Kidney epithelial cell (primary cell): ENCODE results near the gene CKS2. TPM values are rescaled to one million over a fixed set of nuclear protein-coding genes. Genes with fewer than 3 reads are reported as not detected.

Experiments used
- DNase-seq: peaks from one replicate; pipeline ENCODE4 v3.0.0-alpha.2; 2010; ENCODE audit warnings: low read depth
- H3K27me3 ChIP-seq: 2 replicates; pipeline ENCODE4 v1.6.0; 2011; ENCODE audit warnings: low read length; ENCODE audit not compliant: control insufficient read depth, insufficient read depth
- H3K36me3 ChIP-seq: 2 replicates; pipeline ENCODE4 v1.5.1; 2011; ENCODE audit warnings: low read length; ENCODE audit not compliant: control insufficient read depth, insufficient read depth
- H3K4me3 ChIP-seq: 2 replicates; pipeline ENCODE4 v1.5.1; 2011; ENCODE audit warnings: low read depth, mild to moderate bottlenecking, control low read depth, low read length
- total RNA-seq: library from RNA; depleted of rRNA; stranded (reverse); fragments of >200 nt; gene quantifications from 2 replicates; pipeline ENCODE4 v1.2.3, GENCODE V29; 2015
- TF ChIP-seq, protein P1 (sequence below): IDR thresholded peaks from 2 replicates; pipeline ENCODE4 v1.5.1; 2011; ENCODE audit warnings: mild to moderate bottlenecking, moderate library complexity, low read length, control low read depth, inconsistent platforms; ENCODE audit not compliant: insufficient read depth, poor library complexity, severe bottlenecking

The CKS2 gene
- total RNA-seq, 1 donor from 2014 or later: 57.7 TPM

DNA sequence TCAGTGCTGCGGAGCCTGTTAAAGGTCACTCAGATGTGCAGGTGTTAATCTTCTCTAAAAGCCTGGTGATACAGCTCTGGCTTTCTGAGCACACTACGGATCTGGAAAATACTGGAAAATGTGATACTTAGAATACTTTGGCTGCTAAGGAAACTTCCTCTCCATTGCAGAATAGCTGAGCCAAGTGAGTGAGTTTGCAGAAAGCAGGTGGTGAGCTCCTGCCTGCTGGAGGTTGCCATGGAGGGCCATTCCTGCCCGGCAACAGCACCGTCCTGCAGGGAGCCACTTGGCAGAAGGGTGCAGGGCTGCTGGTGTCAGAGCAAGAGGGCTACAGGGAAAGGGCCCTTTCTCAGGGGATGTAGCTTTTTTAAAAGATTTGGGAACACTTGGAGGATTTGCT, 48.0 kb downstream of the CKS2 start:
- DNase-seq: no peak
- no peaks in the 10 kb centered on the region for H3K36me3 ChIP-seq
- no peaks in the 10 kb centered on the region for H3K27me3 ChIP-seq
- H3K4me3 ChIP-seq: no peak overlapping the region
- TF ChIP-seq, protein P1, sequence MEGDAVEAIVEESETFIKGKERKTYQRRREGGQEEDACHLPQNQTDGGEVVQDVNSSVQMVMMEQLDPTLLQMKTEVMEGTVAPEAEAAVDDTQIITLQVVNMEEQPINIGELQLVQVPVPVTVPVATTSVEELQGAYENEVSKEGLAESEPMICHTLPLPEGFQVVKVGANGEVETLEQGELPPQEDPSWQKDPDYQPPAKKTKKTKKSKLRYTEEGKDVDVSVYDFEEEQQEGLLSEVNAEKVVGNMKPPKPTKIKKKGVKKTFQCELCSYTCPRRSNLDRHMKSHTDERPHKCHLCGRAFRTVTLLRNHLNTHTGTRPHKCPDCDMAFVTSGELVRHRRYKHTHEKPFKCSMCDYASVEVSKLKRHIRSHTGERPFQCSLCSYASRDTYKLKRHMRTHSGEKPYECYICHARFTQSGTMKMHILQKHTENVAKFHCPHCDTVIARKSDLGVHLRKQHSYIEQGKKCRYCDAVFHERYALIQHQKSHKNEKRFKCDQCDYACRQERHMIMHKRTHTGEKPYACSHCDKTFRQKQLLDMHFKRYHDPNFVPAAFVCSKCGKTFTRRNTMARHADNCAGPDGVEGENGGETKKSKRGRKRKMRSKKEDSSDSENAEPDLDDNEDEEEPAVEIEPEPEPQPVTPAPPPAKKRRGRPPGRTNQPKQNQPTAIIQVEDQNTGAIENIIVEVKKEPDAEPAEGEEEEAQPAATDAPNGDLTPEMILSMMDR: no peak

DNA sequence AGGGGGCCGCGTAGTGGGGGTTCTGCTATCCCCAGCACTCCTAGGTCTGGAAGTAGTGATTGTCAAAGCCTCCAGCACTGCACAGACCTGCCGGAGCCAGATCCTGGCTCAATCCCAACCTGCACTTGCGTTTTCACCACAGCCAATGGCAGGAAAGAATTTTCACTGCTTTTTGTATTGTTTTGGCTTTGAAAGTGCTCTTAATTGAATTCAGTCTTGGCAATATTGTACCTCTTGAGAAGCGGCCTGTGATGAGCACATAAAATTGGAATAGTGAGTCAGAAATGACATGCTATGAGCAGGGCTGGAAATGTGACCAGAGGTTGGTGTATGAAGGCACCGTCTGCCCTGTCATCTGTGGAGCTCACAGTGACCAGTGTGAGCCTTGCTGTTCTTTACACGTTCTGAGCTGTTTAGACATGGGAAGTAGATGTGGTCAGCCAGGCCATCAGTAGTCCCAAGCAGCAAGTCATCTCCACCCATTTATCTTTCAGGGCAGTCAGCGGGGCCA, 48.8 kb downstream of the CKS2 start:
- TF ChIP-seq, protein P1: no peak
- Histone ChIP-seq H3K4me3 (no peak overlapping the region), H3K36me3 (no peaks in the 10 kb centered on the region), H3K27me3 (no peaks in the 10 kb centered on the region)
- no peak for DNase-seq

DNA sequence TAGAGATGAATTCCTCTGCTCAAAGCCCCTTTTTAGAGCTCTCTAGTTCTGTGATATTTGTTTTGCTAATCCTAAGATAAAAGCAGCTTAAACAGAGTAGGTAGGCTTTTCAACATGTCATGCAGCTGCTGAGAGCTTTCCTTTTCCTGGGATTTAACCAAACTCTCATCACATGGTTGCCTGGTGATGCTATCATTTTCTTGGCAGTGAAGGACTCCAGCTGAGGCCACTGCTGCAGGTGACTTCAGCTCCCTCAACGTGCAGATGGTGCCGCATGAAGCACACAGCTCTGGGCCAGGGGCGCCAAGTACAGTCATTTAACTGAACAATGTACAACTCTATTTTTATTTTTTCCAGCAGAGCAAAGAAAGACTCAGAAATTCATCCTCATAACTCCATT, 49.5 kb downstream of the CKS2 start:
- Histone ChIP-seq H3K36me3 (no peaks in the 10 kb centered on the region), H3K4me3 (no peak overlapping the region), H3K27me3 (no peaks in the 10 kb centered on the region)
- DNase-seq: no peak
- TF ChIP-seq, protein P1: no peak

DNA sequence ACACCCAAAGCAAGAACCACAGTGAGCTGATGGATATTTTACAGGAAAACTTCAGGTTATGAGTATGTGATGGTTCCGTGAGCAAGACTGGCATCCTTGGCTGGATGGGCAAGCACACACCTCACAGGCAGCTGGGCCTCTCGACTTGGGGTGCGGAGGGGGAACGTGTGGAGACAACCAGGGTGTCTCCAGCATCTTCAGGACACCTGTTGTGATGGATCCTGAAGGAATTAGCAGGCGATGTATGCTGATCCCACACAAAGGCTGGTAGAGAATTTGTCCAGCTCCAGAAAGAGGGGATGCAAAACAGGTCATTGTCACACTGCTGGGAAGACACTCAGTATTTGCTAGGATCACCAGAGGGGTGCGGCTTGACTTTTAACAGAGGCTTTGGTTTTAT, 50.0 kb downstream of the CKS2 start:
- DNase-seq: no peak
- H3K27me3 ChIP-seq: no peaks in the 10 kb centered on the region
- H3K4me3 ChIP-seq: no peak overlapping the region
- TF ChIP-seq, protein P1: no peak
- H3K36me3 ChIP-seq: no peaks in the 10 kb centered on the region

DNA sequence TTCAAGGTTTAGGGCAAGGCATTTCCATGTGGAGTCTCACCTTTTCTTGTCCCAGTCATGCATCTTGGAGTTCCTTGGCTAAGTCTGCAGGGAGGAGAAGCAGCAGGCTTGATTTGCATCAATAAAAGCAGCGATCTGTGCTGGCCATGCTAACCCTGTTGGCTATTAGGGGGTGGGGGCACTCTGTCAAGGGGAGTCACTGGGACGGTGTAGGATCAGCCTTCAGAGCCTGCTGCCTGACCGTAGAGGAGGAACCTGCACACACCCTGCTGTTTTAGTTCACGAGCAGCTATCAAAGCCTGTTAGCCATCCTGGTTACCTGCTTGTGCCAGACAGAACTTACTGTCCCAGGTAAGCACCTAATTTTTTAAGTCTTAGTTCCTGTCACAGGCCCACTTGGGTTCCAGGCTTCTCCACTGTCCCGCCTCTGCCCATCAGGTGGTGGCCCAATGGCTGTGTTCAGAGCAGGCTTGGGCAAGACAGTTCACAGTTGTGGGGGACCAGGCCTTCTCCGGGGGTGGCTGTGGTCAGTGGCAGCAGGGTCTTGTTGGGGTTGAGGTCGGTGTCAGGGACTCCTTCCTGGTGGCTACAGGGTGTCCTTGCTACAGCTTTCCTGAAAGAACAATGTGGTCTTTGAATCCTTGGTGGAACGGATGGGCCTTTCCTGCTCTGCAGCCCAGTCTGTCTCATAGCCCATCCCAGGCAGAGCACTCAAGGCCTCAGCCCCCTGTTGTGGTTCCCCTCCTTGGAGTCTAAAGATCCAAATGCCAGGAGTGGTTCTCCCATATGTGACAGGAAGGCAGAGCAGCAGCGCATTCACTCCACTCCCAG, 51.0 kb downstream of the CKS2 start:
- no peaks in the 10 kb centered on the region for H3K27me3 ChIP-seq
- DNase-seq: no peak
- H3K4me3 ChIP-seq: no peak overlapping the region
- no peaks in the 10 kb centered on the region for H3K36me3 ChIP-seq
- TF ChIP-seq, protein P1: no peak

DNA sequence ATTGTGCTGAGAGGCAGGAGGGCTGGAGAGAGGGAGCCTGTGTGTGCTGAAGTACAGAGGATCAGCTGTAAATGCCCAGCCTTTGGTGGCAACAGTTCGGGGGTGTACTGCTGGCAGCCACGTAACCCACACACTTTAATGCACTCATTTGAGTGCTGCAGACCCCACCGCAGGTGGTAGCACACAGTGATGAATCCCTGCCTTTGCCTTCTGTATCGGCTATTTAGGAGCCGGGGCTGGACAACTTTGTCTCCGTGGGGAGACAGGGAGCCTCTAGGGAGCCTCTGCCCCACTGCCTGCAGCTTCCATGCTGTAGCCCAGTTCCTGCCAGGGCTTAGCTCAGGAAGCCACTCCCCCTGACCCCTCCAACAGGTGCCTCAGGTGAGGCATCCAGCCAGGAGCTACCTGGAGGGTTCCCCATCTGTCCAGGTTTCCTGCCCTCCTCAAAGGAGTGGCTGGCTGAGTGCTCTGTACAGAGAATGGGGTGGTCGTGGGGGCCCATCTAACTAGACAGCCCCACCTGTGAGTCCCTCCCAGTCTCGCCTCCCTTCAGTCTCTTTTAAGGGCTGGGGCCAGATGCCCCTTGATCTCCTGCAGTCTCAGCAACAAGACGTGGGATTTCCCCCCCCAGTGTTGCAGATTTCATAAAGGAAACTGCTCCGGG, 51.8 kb downstream of the CKS2 start:
- Histone ChIP-seq H3K27me3 (no peaks in the 10 kb centered on the region), H3K4me3 (no peak overlapping the region), H3K36me3 (no peaks in the 10 kb centered on the region)
- TF ChIP-seq, protein P1: no peak
- DNase-seq: no peak
